Left lung (tissue), 10 donors: ENCODE measurements around the gene TMEM175. TPM values are rescaled to one million over a fixed set of nuclear protein-coding genes. Genes with fewer than 3 reads are reported as not detected.

Experiments used
- ATAC-seq: fragments of 200-7000 bp; cut with Tn5 transposase; one replicate; pipeline ENCODE4 v1.9.1; 2020; ENCODE audit warnings: moderate library complexity
- DNase-seq, 4 donors: peaks; one replicate each; pipeline ENCODE4 v3.0.0-alpha.2; 2013 to 2020
- H3K27ac ChIP-seq, 2 donors: fragments of 200-600 bp; sonication (generic) in 1 of 2; one replicate each; pipeline versions ENCODE4 v1.5.0 to v1.8.0; 2020 to 2021
- H3K27me3 ChIP-seq, 2 donors: fragments of 200-600 bp; sonication (generic) in 1 of 2; one replicate each; pipeline versions ENCODE4 v1.5.0 to v1.8.0; 2020 to 2021
- H3K36me3 ChIP-seq, 2 donors: fragments of 200-600 bp; sonication (generic) in 1 of 2; one replicate each; pipeline versions ENCODE4 v1.5.0 to v1.8.0; 2020 to 2021
- H3K4me1 ChIP-seq, 2 donors: fragments of 200-600 bp; one replicate each; pipeline ENCODE4 v1.8.0; 2021
- H3K4me3 ChIP-seq, 2 donors: fragments of 200-600 bp; sonication (generic) in 1 of 2; one replicate each; pipeline versions ENCODE4 v1.5.0 to v1.8.0; 2020 to 2021; ENCODE audit warnings: mild to moderate bottlenecking in 1 of 2
- H3K9me3 ChIP-seq, 2 donors: fragments of 200-600 bp; sonication (generic) in 1 of 2; one replicate each; pipeline versions ENCODE4 v1.5.0 to v1.8.0; 2020 to 2021
- intact Hi-C, 2 donors: fragments of 100-400 bp; cut with DNase I; formaldehyde crosslinking; loops; one replicate each; pipeline versions ENCODE4 v1.11.2 to v1.14.2; 2022
- polyA plus RNA-seq, 6 donors: library from polyadenylated mRNA; unstranded; fragments of 120-200 nt; gene quantifications; one replicate each; pipeline ENCODE4 v1.2.1, GENCODE V29; 2013; ENCODE audit not compliant: insufficient read length in 6 of 6
- total RNA-seq, 2 donors: library from RNA; stranded (reverse); fragmentation: NEBNext Ultra II Directional; extraction: Animal tissue kit (Norgen Biotek cat#: 25700); gene quantifications; one replicate each; pipeline ENCODE4 v1.2.1, GENCODE V29; 2021
- TF ChIP-seq, protein P1 (sequence below), 2 donors: fragments of 200-600 bp; sonication (generic) in 1 of 2; IDR thresholded peaks; one replicate each; pipeline versions ENCODE4 v1.5.0 to v1.8.0; 2021; ENCODE audit warnings: antibody characterized with exemption in 2 of 2
- donor health status: DM: no; HTN: yes; CAD: no.
- donor health status: DM: no; HTN: no; CAD: no.

Gene TMEM175
- total and polyA plus RNA-seq, 8 donors = 24.4 to 38.7 (median 27.6) TPM

DNA sequence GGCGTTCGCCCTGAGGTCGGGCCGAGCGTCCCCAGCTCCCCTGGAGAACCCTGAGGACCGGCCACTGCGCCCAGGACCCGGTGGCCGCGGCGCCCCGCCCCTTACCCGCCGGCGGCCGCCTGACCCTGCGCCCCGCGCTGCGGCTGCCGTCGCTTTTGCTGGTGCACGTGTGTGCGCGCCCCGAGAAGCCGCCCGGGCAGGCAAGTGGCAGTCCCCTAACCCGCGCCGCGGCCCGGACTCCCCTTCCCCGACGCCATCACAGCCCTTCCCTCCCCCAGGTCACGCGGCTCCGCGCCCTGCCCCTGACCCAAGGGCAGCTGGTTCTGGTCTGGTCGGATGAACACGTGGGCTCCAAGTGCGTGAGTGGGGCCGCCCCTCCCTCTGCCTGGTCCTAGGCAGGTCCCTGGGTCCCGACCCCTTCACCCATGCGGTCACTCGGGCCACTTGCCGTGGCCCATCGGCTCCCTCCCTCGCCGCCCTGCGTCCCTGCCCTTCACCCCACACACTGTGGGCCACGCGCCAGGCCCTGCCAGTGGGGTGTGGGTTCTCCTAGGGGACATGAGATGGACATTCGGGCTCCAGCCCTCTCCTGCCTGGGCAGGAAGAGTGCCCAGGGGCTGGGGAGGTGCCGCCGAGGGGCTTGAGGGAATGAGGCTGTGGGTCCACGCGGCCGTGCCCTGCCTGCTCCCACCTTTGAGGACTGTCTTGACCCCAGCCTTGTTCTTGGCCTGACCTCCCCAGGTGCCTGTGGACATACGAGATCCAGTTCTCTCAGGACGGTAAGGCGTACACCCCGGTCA, 71.2 kb downstream of the TMEM175 start:
- H3K27ac ChIP-seq = no peak overlapping the region
- H3K27me3 ChIP-seq = peaks cover 66 to 100% of the 10 kb centered on the region in 2 donors
- no peaks in the 10 kb centered on the region for H3K36me3 ChIP-seq
- no peak for ATAC-seq
- H3K4me3 ChIP-seq = no peak overlapping the region
- peaks cover 0 to 19% of the 10 kb centered on the region in 2 donors for H3K4me1 ChIP-seq
- intact Hi-C loops = no loop called here
- H3K9me3 ChIP-seq = no peaks in the 10 kb centered on the region
- TF ChIP-seq, protein P1, sequence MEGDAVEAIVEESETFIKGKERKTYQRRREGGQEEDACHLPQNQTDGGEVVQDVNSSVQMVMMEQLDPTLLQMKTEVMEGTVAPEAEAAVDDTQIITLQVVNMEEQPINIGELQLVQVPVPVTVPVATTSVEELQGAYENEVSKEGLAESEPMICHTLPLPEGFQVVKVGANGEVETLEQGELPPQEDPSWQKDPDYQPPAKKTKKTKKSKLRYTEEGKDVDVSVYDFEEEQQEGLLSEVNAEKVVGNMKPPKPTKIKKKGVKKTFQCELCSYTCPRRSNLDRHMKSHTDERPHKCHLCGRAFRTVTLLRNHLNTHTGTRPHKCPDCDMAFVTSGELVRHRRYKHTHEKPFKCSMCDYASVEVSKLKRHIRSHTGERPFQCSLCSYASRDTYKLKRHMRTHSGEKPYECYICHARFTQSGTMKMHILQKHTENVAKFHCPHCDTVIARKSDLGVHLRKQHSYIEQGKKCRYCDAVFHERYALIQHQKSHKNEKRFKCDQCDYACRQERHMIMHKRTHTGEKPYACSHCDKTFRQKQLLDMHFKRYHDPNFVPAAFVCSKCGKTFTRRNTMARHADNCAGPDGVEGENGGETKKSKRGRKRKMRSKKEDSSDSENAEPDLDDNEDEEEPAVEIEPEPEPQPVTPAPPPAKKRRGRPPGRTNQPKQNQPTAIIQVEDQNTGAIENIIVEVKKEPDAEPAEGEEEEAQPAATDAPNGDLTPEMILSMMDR (IDR thresholded peaks at IDR 0.05) = no peak
- DNase-seq = no peak

DNA sequence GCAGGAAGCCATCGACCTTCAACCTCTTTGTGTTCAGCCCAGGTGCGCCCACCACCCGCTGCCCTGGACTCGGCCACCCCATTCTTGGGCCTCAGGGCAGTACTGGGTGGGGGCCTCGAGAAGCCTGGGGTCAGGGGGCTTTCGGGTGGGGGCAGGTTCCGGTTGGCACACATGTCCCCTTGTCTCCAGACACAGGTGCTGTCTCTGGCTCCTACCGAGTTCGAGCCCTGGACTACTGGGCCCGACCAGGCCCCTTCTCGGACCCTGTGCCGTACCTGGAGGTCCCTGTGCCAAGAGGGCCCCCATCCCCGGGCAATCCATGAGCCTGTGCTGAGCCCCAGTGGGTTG, 71.8 kb downstream of the TMEM175 start:
- peaks cover 3 to 23% of the 10 kb centered on the region in 2 donors for H3K4me1 ChIP-seq
- H3K9me3 ChIP-seq = no peaks in the 10 kb centered on the region
- TF ChIP-seq, protein P1 (IDR thresholded peaks at IDR 0.05) = no peak
- H3K27me3 ChIP-seq = peaks cover 71 to 100% of the 10 kb centered on the region in 2 donors
- DNase-seq (no peak), ATAC-seq (no peak)
- intact Hi-C loops = no loop called here
- no peak overlapping the region for H3K27ac ChIP-seq
- no peaks in the 10 kb centered on the region for H3K36me3 ChIP-seq
- no peak overlapping the region for H3K4me3 ChIP-seq

DNA sequence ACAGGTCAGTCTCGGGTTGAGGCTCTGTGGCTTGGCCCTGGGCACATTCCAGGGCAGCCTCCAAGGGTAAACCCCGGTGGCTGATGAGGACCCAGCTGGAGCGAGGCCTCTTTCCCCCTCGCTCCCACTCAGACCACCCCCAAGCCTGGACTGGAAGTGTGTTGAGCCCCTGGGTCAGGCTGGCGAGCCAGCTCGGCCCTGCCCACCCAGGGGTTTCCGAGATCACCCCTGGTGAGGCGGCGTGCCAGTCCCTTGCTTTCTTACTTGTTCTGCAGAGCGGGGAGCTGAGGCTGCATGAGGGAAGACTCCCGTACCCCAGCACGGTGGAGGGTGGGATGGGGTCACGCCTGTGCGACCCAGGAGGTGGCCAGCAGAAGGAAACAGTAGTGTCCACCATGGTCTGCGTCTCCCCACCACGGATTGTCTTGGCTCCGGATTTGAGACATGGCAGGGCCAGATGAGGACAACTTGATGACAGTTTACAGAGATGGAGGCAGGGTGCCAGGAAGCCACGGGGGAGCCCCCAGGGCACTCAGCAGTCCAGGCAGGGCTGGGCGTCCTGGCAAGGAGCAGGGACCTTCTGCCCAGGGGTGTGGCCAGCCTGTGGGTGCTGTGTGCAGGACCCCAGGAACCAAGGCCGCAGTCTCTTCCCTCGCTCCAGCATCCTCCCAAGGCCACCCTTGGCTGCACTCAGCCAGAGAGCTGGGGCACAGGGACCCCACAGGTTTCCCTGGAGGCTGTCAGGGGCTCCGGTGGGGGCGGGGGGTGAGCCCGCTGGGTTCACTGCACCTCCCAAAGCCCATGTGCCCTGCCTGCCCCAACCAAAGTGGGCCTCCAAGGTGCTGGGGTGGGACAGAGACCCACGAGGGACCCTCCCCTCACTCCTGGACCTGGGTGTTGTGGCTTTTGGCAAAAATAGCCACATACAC, 72.6 kb downstream of the TMEM175 start:
- Histone ChIP-seq H3K4me1 (peaks cover 4 to 26% of the 10 kb centered on the region in 2 donors), H3K9me3 (no peaks in the 10 kb centered on the region), H3K27me3 (peaks cover 71 to 95% of the 10 kb centered on the region in 2 donors), H3K36me3 (no peaks in the 10 kb centered on the region), H3K27ac (no peak overlapping the region), H3K4me3 (no peak overlapping the region)
- DNase-seq (no peak), ATAC-seq (no peak)
- intact Hi-C loops = no loop called here
- TF ChIP-seq, protein P1 (IDR thresholded peaks at IDR 0.05) = no peak

DNA sequence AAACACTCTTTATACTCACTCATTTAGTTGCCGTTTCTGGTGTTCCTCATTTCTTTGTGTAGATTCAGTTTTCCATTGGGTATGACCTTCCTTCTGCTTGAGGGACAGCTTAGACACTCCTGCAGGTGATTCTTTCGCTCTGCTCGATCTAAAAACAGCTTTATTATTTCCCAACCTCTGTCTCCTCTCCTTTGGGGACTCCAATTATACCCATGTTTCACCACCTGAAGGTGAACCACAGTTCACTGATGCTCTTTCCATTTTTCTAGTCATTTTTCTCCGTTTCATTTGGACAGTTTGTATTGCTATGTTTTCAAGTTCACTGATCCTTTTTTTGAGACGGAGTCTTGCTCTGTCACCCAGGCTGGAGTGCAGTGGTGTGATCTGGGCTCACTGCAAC, 74.6 kb downstream of the TMEM175 start:
- intact Hi-C loops = no loop called here
- no peak for ATAC-seq
- H3K36me3 ChIP-seq = no peaks in the 10 kb centered on the region
- DNase-seq = no peak
- H3K27ac ChIP-seq = no peak overlapping the region
- TF ChIP-seq, protein P1 (IDR thresholded peaks at IDR 0.05) = no peak
- H3K27me3 ChIP-seq = peaks cover 52 to 84% of the 10 kb centered on the region in 2 donors
- no peak overlapping the region for H3K4me3 ChIP-seq
- peaks cover 15 to 37% of the 10 kb centered on the region in 2 donors for H3K4me1 ChIP-seq
- no peaks in the 10 kb centered on the region for H3K9me3 ChIP-seq

Other genes starting within 250 kb of the TMEM175 start
- gene SLC49A3, start 243.3 kb upstream of the TMEM175 start, total RNA-seq = 10 to 100 TPM; 23.2 to 27.5 TPM
- gene SLC49A3, start 243.3 kb upstream of the TMEM175 start, polyA plus RNA-seq = 10 to 100 TPM in 1 of 6 donors, 1 to 10 TPM in 5; 7.4 to 10.5 (median 8.5) TPM
- 10 to 100 TPM; 43.7 to 49.2 TPM for gene PCGF3, start 226.6 kb upstream of the TMEM175 start, total RNA-seq
- gene PCGF3, start 226.6 kb upstream of the TMEM175 start, polyA plus RNA-seq = 100 to 1,000 TPM in 1 of 6 donors, 10 to 100 TPM in 5; 77.3 to 110 (median 92.8) TPM
- 1 to 10 TPM; 3.1 to 3.2 TPM for gene CPLX1, start 106.3 kb upstream of the TMEM175 start, total RNA-seq
- gene CPLX1, start 106.3 kb upstream of the TMEM175 start, polyA plus RNA-seq = 1 to 10 TPM in 5 of 6 donors, under 1 TPM in 1; 0.98 to 1.8 (median 1.3) TPM
- 100 to 1,000 TPM; 109 to 121 TPM for gene GAK, start 144 bp upstream of the TMEM175 start, total RNA-seq
- 10 to 100 TPM; 42.7 to 67.9 (median 49.7) TPM for gene GAK, start 144 bp upstream of the TMEM175 start, polyA plus RNA-seq
- gene DGKQ, start 41.1 kb downstream of the TMEM175 start, total RNA-seq = 10 to 100 TPM; 15.8 to 19.8 TPM
- 1 to 10 TPM; 5.0 to 9.9 (median 5.7) TPM for gene DGKQ, start 41.1 kb downstream of the TMEM175 start, polyA plus RNA-seq
- gene IDUA, start 54.6 kb downstream of the TMEM175 start, total RNA-seq = 10 to 100 TPM; 33.6 to 46.8 TPM
- 10 to 100 TPM; 10.1 to 26.4 (median 18.4) TPM for gene IDUA, start 54.6 kb downstream of the TMEM175 start, polyA plus RNA-seq
- under 1 TPM; 0.35 to 0.39 TPM for gene SLC26A1, start 60.9 kb downstream of the TMEM175 start, total RNA-seq
- gene SLC26A1, start 60.9 kb downstream of the TMEM175 start, polyA plus RNA-seq = 1 to 10 TPM; 3.4 to 8.6 (median 6.7) TPM
- 10 to 100 TPM; 23.5 to 31.2 TPM for gene FGFRL1, start 79.2 kb downstream of the TMEM175 start, total RNA-seq
- gene FGFRL1, start 79.2 kb downstream of the TMEM175 start, polyA plus RNA-seq = 10 to 100 TPM; 16.3 to 22.6 (median 20.3) TPM
- 1 to 10 TPM; 7.2 to 9.8 TPM for gene RNF212, start 181.1 kb downstream of the TMEM175 start, total RNA-seq
- 10 to 100 TPM in 4 of 6 donors, 1 to 10 TPM in 2; 8.8 to 13.6 (median 11.8) TPM for gene RNF212, start 181.1 kb downstream of the TMEM175 start, polyA plus RNA-seq
- 10 to 100 TPM; 66.0 to 94.2 TPM for gene SPON2, start 240.1 kb downstream of the TMEM175 start, total RNA-seq
- gene SPON2, start 240.1 kb downstream of the TMEM175 start, polyA plus RNA-seq = 10 to 100 TPM in 5 of 6 donors, 1 to 10 TPM in 1; 7.7 to 47.1 (median 18.9) TPM